GM12878 (cell line): ENCODE results near the gene SNTN.

Experiments
- DPF2 ChIP-seq: fragments of 450-650 bp; IDR thresholded peaks from 2 replicates; pipeline ENCODE4 v1.6.1; 2017; ENCODE audit warnings: mild to moderate bottlenecking
- ETV6 ChIP-seq, 2 experiments: fragments of 450-650 bp in 1 of 2; IDR thresholded peaks in 1 of 2; conservative IDR thresholded peaks in 1 of 2; 2 replicates each; pipeline ENCODE4 v1.6.1; 2014; ENCODE audit warnings: antibody characterized with exemption in 1 of 2, borderline replicate concordance in 1 of 2, low read depth in 1 of 2, mild to moderate bottlenecking in 1 of 2, moderate library complexity in 1 of 2
- EZH2 ChIP-seq: IDR thresholded peaks from 2 replicates; pipeline ENCODE4 v1.6.1; 2012; ENCODE audit warnings: low read depth, mild to moderate bottlenecking, control low read depth, inconsistent platforms, low read length, borderline replicate concordance; ENCODE audit not compliant: control insufficient read depth
- HDAC6 ChIP-seq: fragments of 200-600 bp; sonication (generic); IDR thresholded peaks from one replicate; pipeline ENCODE4 v1.8.0; 2017; ENCODE audit warnings: antibody characterized with exemption; ENCODE audit not compliant: unreplicated experiment
- SUZ12 ChIP-seq: fragments of 200-600 bp; sonication (generic); IDR thresholded peaks from one replicate; pipeline ENCODE4 v1.6.1; 2018; ENCODE audit warnings: antibody characterized with exemption, mild to moderate bottlenecking; ENCODE audit not compliant: unreplicated experiment
- ZSCAN29 ChIP-seq: fragments of 450-650 bp; IDR thresholded peaks from 2 replicates; pipeline ENCODE4 v1.6.1; 2017; ENCODE audit warnings: mild to moderate bottlenecking, moderate library complexity
- TF ChIP-seq, protein P1 (sequence below): IDR thresholded peaks from 2 replicates; pipeline ENCODE4 v1.6.1; 2012; ENCODE audit warnings: mild to moderate bottlenecking, low read depth, low read length
- TF ChIP-seq, protein P2 (sequence below): fragments of 450-650 bp; IDR thresholded peaks from 2 replicates; pipeline ENCODE4 v1.6.1; 2016; ENCODE audit warnings: mild to moderate bottlenecking, moderate library complexity, borderline replicate concordance
- TF ChIP-seq, protein P3 (sequence below): fragments of 450-650 bp; conservative IDR thresholded peaks from 2 replicates; pipeline ENCODE4 v1.6.1; 2017; ENCODE audit warnings: mild to moderate bottlenecking, moderate library complexity
- TF ChIP-seq, protein P4 (sequence below): fragments of 450-650 bp; IDR thresholded peaks from 2 replicates; pipeline ENCODE4 v1.6.1; 2016; ENCODE audit warnings: mild to moderate bottlenecking

DNA sequence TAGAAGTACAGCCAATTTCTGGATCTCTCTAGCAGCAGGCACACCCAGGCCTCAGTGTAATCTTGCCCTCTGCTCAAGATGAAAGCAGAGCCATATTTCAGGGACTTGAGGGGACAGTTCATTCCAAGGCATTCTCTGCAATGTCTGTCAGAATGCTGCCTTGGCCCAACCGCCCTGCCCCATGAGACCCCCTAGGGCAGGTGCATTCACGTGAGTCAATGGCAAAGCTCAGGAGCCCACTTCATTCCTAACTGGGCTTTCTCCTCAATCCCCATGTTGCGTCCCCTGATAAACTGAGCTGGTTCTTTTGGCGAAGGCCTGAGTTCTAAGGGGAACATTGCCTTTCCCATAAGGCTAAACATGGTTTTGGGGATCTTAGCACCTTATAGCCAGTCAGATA, 9.5 kb downstream of the SNTN start:
- TF ChIP-seq EZH2 (no peak), HDAC6 (no peak), DPF2 (no peak), ETV6 (conservative IDR thresholded peaks at IDR 0.05 in 1 of 2, IDR thresholded peaks at IDR 0.05 in 1 of 2; ENCODE audit: borderline replicate concordance in 1 of 2, low read depth in 1 of 2) (no peak; a peak in 1 of 4 replicates), SUZ12 (no peak), ZSCAN29 (no peak)
- TF ChIP-seq, protein P1, sequence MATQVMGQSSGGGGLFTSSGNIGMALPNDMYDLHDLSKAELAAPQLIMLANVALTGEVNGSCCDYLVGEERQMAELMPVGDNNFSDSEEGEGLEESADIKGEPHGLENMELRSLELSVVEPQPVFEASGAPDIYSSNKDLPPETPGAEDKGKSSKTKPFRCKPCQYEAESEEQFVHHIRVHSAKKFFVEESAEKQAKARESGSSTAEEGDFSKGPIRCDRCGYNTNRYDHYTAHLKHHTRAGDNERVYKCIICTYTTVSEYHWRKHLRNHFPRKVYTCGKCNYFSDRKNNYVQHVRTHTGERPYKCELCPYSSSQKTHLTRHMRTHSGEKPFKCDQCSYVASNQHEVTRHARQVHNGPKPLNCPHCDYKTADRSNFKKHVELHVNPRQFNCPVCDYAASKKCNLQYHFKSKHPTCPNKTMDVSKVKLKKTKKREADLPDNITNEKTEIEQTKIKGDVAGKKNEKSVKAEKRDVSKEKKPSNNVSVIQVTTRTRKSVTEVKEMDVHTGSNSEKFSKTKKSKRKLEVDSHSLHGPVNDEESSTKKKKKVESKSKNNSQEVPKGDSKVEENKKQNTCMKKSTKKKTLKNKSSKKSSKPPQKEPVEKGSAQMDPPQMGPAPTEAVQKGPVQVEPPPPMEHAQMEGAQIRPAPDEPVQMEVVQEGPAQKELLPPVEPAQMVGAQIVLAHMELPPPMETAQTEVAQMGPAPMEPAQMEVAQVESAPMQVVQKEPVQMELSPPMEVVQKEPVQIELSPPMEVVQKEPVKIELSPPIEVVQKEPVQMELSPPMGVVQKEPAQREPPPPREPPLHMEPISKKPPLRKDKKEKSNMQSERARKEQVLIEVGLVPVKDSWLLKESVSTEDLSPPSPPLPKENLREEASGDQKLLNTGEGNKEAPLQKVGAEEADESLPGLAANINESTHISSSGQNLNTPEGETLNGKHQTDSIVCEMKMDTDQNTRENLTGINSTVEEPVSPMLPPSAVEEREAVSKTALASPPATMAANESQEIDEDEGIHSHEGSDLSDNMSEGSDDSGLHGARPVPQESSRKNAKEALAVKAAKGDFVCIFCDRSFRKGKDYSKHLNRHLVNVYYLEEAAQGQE = no peak
- TF ChIP-seq, protein P2, sequence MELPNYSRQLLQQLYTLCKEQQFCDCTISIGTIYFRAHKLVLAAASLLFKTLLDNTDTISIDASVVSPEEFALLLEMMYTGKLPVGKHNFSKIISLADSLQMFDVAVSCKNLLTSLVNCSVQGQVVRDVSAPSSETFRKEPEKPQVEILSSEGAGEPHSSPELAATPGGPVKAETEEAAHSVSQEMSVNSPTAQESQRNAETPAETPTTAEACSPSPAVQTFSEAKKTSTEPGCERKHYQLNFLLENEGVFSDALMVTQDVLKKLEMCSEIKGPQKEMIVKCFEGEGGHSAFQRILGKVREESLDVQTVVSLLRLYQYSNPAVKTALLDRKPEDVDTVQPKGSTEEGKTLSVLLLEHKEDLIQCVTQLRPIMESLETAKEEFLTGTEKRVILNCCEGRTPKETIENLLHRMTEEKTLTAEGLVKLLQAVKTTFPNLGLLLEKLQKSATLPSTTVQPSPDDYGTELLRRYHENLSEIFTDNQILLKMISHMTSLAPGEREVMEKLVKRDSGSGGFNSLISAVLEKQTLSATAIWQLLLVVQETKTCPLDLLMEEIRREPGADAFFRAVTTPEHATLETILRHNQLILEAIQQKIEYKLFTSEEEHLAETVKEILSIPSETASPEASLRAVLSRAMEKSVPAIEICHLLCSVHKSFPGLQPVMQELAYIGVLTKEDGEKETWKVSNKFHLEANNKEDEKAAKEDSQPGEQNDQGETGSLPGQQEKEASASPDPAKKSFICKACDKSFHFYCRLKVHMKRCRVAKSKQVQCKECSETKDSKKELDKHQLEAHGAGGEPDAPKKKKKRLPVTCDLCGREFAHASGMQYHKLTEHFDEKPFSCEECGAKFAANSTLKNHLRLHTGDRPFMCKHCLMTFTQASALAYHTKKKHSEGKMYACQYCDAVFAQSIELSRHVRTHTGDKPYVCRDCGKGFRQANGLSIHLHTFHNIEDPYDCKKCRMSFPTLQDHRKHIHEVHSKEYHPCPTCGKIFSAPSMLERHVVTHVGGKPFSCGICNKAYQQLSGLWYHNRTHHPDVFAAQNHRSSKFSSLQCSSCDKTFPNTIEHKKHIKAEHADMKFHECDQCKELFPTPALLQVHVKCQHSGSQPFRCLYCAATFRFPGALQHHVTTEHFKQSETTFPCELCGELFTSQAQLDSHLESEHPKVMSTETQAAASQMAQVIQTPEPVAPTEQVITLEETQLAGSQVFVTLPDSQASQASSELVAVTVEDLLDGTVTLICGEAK = no peak
- TF ChIP-seq, protein P3, sequence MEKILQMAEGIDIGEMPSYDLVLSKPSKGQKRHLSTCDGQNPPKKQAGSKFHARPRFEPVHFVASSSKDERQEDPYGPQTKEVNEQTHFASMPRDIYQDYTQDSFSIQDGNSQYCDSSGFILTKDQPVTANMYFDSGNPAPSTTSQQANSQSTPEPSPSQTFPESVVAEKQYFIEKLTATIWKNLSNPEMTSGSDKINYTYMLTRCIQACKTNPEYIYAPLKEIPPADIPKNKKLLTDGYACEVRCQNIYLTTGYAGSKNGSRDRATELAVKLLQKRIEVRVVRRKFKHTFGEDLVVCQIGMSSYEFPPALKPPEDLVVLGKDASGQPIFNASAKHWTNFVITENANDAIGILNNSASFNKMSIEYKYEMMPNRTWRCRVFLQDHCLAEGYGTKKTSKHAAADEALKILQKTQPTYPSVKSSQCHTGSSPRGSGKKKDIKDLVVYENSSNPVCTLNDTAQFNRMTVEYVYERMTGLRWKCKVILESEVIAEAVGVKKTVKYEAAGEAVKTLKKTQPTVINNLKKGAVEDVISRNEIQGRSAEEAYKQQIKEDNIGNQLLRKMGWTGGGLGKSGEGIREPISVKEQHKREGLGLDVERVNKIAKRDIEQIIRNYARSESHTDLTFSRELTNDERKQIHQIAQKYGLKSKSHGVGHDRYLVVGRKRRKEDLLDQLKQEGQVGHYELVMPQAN = no peak
- TF ChIP-seq, protein P4, sequence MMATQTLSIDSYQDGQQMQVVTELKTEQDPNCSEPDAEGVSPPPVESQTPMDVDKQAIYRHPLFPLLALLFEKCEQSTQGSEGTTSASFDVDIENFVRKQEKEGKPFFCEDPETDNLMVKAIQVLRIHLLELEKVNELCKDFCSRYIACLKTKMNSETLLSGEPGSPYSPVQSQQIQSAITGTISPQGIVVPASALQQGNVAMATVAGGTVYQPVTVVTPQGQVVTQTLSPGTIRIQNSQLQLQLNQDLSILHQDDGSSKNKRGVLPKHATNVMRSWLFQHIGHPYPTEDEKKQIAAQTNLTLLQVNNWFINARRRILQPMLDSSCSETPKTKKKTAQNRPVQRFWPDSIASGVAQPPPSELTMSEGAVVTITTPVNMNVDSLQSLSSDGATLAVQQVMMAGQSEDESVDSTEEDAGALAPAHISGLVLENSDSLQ = no peak
